ENCODE results near the gene FANCC. TPM values are rescaled to one million over a fixed set of nuclear protein-coding genes. Genes with fewer than 3 reads are reported as not detected.

FANCC gene
- total RNA-seq, 4 donors from 2014 or later, result 13.8 to 32.2 (median 21.4) TPM

GRCh38 chr9:95346021-95346420 lies 28.5 kb upstream of the FANCC start:
- no peak for TF ChIP-seq POLR2A (IDR thresholded peaks at IDR 0.05)
- TF ChIP-seq, protein P1, sequence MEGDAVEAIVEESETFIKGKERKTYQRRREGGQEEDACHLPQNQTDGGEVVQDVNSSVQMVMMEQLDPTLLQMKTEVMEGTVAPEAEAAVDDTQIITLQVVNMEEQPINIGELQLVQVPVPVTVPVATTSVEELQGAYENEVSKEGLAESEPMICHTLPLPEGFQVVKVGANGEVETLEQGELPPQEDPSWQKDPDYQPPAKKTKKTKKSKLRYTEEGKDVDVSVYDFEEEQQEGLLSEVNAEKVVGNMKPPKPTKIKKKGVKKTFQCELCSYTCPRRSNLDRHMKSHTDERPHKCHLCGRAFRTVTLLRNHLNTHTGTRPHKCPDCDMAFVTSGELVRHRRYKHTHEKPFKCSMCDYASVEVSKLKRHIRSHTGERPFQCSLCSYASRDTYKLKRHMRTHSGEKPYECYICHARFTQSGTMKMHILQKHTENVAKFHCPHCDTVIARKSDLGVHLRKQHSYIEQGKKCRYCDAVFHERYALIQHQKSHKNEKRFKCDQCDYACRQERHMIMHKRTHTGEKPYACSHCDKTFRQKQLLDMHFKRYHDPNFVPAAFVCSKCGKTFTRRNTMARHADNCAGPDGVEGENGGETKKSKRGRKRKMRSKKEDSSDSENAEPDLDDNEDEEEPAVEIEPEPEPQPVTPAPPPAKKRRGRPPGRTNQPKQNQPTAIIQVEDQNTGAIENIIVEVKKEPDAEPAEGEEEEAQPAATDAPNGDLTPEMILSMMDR (IDR thresholded peaks at IDR 0.05), result no peak
- no peaks in the 10 kb centered on the region for H3K9me3 ChIP-seq
- H3K4me3 ChIP-seq, result no peak overlapping the region
- no peak for DNase-seq
- H3K27ac ChIP-seq, result no peak overlapping the region
- no peaks in the 10 kb centered on the region for H3K36me3 ChIP-seq
- peaks cover 0 to 16% (median 0%) of the 10 kb centered on the region in 4 donors for H3K4me1 ChIP-seq
- peaks cover 0 to 16% of the 10 kb centered on the region in 2 donors for H3K27me3 ChIP-seq

DNA sequence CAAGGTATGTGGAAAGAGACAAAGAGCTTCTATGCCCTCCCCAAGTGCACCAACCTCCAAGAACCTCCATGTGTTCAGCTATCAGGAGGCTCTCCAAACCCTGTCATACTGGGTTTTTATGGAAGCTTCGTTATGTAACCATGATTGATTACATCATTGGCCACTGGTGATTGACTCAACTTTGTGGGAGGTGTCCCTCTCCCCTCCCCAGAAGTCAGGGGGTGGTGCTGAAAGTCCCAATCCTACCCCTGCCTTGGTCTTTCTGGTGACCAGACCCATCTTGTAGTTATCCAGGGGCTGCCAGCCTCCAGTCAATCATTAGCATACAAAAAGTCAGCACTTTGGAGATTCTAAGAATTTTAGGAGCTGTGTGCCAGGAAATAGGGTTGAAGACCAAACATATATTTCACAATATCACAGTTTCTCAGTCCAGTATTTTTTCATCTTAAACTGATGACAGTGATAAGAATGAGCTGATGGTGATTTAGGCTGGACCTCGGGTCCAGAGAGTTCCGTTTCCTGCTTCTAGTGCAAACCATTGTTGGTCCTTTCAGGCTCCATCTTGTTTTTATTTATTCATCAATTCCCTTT lies 27.3 kb upstream of the FANCC start:
- H3K4me3 ChIP-seq, result no peak overlapping the region
- peaks cover 0 to 11% of the 10 kb centered on the region in 2 donors for H3K27me3 ChIP-seq
- H3K27ac ChIP-seq, result no peak overlapping the region
- no peaks in the 10 kb centered on the region for H3K9me3 ChIP-seq
- H3K36me3 ChIP-seq, result no peaks in the 10 kb centered on the region
- peaks cover 0 to 13% (median 0%) of the 10 kb centered on the region in 4 donors for H3K4me1 ChIP-seq
- DNase-seq, result no peak
- no peak for TF ChIP-seq POLR2A (IDR thresholded peaks at IDR 0.05)
- TF ChIP-seq, protein P1 (IDR thresholded peaks at IDR 0.05), result no peak

GRCh38 chr9:95343725-95344287 lies 26.3 kb upstream of the FANCC start:
- Histone ChIP-seq H3K4me3 (no peak overlapping the region), H3K4me1 (peaks cover 0 to 2% (median 0%) of the 10 kb centered on the region in 4 donors), H3K27ac (no peak overlapping the region), H3K9me3 (no peaks in the 10 kb centered on the region), H3K36me3 (no peaks in the 10 kb centered on the region), H3K27me3 (peaks cover 0 to 3% of the 10 kb centered on the region in 2 donors)
- no peak for DNase-seq
- TF ChIP-seq, protein P1 (IDR thresholded peaks at IDR 0.05), result no peak
- TF ChIP-seq POLR2A (IDR thresholded peaks at IDR 0.05), result no peak

- no peak overlapping the region for H3K27ac ChIP-seq
- no peak overlapping the region for H3K4me3 ChIP-seq
- H3K27me3 ChIP-seq, result no peaks in the 10 kb centered on the region
- no peaks in the 10 kb centered on the region for H3K36me3 ChIP-seq
- peaks cover 0 to 3% (median 0%) of the 10 kb centered on the region in 4 donors for H3K9me3 ChIP-seq
- no peak for TF ChIP-seq POLR2A (IDR thresholded peaks at IDR 0.05)
- TF ChIP-seq, protein P1 (IDR thresholded peaks at IDR 0.05), result no peak
- no peaks in the 10 kb centered on the region for H3K4me1 ChIP-seq
- no peak for DNase-seq
These were observed 25.1 kb upstream of the FANCC start for GRCh38 chr9:95342571-95342970.

DNA sequence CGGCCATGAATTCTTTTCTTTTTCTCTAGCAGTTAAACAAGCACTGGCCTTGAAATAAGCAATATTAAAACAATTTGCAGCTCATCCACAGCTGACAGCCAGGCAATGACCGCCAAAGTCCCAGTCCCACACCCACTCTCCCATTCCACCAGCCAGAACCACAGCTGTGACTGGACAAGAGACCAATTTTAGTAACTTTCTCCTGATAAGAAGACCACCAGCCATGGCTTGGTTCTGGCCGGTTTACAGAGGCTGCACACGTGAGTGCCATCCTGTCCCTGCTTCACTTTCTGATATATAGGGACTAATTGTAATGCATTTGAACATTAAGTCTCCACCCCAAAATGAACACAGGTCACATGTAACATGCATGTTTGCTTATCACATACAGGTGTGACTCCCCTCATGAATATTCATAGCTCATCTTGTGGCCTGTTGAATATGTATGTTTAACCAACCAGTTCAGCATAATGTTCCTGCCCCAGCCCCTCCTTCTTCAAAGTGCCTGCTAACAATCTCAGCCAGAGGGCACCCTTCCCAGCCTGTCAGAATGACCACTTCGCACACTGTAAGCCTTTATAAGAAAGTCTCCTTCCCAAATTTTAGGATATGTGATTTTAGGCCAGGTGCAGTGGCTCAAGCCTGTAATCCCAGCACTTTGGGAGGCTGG lies 23.9 kb upstream of the FANCC start:
- TF ChIP-seq, protein P1 (IDR thresholded peaks at IDR 0.05), result no peak
- TF ChIP-seq POLR2A (IDR thresholded peaks at IDR 0.05), result no peak
- H3K27me3 ChIP-seq, result no peaks in the 10 kb centered on the region
- H3K27ac ChIP-seq, result no peak overlapping the region
- no peaks in the 10 kb centered on the region for H3K4me1 ChIP-seq
- DNase-seq, result no peak
- H3K9me3 ChIP-seq, result peaks cover 0 to 5% (median 1%) of the 10 kb centered on the region in 4 donors
- no peaks in the 10 kb centered on the region for H3K36me3 ChIP-seq
- no peak overlapping the region for H3K4me3 ChIP-seq
